Cerebellar cortex (tissue), 1 donor: Measurements from ENCODE around the gene PRAMEF27.
"Not testable (repeated sequence)": the region's sequence is repeated elsewhere in the genome, so short reads cannot be mapped to it uniquely, and the experiment has no call there.

Experiments used
- DNase-seq: peaks from one replicate; pipeline ENCODE4 v3.0.0-alpha.2; 2015; ENCODE audit warnings: low spot score

The PRAMEF27 gene

DNA sequence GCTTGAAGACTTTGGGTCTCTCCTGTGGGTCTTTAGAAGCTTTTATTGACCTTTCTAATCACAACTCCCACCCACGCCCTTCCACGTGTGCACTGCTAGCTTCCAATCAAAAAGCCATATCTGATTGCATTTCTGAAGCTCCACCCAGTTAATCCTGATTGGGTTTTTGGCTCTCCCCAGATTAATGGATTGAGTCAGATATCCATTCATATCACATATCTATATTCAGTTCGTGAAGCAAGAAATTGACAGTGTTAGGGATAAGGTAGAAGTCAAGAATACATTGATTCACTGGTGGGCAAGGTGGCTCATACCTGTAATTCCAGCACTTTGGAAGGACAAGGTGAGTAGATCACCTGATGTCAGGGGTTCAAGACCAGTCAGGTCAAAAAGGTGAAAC is at the start of gene PRAMEF27:
PRAMEF27 (minus strand) TSS at position 101 of the 400 bp plus-strand sequence. CDS start 2,916 bp downstream, outside the sequence.
- not testable (repeated sequence) for DNase-seq

DNA sequence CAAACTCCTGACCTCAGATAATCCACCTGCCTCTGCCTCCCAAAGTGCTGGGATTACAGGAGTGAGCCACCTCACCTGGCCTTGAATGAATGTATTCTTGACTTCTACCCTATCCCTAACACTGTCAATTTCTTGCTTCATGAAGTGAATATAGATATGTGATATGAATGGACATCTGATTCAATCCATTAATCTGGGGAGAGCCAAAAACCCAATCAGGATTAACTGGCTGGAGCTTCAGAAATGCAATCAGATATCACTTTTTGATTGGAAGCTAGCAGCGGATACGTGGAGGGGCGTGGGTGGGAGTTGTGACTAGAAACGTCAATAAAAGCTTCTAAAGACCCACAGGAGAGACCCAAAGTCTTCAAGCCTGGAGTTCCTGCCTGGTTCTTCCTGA is 14.1 kb upstream of the PRAMEF27 start, which contains the start of gene PRAMEF25:
PRAMEF25 (plus strand) TSS at position 301 of the 400 bp plus-strand sequence. CDS start 2,920 bp downstream, outside the sequence.
- DNase-seq: not testable (repeated sequence)

DNA sequence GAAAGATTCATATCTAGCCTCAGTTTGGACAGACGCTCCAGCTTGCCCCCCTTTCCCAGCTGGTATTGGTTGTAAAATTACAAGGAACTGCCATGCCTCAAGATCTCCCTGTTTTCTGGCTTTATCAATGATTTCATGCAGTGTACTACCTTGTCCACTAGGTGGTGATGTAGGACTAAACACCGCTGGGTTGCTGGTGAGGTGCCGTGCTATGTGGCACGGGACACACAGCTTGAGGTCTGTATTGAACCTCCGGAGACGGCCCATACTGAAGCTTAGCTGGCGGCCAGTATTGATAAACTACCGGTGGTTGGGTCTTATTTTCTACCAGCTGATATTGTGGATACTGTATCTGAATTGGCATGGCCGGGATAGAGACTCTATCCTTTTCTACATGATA is 36.5 kb downstream of the PRAMEF27 start:
- not testable (repeated sequence) for DNase-seq

DNA sequence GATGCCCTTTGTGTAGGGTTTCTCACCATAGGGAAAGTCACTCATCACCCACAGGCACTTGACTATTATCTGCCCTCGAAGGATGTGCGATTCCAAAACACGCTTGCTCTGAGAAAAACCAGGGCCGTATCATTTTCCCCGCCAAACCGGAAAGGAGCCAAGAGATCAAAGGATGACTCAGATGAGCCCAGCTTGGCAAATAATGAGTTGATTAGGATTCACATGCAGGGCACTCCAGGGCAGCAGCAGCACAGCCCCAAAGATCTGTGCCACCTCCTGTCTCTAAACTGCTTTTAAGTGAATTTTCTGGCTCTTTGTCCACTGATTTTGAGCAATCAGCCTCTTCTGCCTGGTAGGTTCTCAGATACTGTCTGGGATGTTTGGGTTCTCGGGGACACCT is 44.4 kb downstream of the PRAMEF27 start:
- DNase-seq: not testable (repeated sequence)

DNA sequence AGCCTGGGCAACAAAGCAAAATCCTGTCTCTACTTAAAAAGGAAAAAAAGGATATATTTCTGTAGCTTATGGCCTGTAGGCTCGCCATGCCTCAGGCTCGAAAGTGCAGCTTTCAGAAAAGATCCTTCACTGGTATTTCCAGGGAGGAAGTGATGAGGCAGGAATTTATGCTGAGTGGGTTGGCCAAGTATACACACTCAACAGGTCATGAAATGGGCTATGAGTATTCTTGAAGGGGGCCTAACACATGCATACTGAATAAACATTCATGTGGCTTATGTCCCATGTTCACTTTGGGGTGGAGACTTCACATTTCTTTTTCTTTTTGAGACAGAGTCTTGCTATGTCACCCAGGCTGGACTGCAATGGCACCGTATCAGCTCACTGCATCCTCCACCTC is 47.0 kb downstream of the PRAMEF27 start:
- DNase-seq: not testable (repeated sequence)

DNA sequence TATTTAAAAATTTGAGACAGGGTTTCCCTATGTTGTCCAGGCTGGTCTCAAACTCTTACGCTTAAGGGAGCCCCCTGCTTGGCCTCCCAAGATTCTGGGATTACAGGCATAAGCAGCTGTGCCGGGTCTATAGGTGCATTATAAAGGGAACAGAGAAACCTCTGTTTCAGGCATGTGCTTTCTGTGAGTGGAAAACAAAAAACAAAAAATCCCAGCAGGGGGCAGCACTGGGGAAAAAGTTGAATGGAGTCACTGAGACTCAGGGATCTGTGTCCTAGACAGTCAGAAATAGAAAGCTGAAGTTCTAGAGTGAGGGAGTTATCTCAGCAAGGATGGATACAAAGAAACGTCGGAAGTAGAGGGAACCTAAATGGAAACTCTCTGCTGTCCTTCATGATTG is 50.6 kb downstream of the PRAMEF27 start:
- not testable (repeated sequence) for DNase-seq
